ENCODE results near the gene GALNT15.

Gene GALNT15

GRCh38 chr3:16229681-16230080 lies 55.2 kb downstream of the GALNT15 start:
- DNase-seq (ENCODE audit: low spot score): no peak

DNA sequence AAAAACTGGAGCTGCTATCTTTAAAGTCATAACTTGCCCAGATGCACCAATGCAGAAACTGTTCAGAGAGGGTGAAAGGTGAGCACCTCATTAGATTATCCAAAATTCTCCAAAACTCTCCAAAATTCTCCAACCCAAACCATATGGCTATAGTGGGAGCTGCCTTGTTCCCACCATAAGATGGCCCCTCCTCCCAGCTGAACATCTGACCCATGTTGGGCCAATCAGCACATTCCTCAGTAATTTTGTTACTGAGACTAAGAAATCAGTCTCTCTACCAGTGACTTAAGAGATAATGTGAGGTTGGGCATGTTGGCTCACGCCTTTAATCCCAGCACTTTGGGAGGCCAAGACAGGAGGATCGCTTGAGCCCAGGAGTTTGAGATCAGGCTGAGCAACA lies 57.5 kb downstream of the GALNT15 start:
- no peak for DNase-seq (ENCODE audit: low spot score)

GRCh38 chr3:16233806-16234205 lies 59.3 kb downstream of the GALNT15 start:
- DNase-seq (ENCODE audit: low spot score): no peak

GRCh38 chr3:16234281-16234680 lies 59.8 kb downstream of the GALNT15 start:
- DNase-seq (ENCODE audit: low spot score): no peak

- DNase-seq (ENCODE audit: low spot score): no peak
These were observed 61.7 kb downstream of the GALNT15 start for GRCh38 chr3:16236030-16236639.

GRCh38 chr3:16236856-16237393 lies 62.4 kb downstream of the GALNT15 start:
- DNase-seq (ENCODE audit: low spot score): no peak

GRCh38 chr3:16239086-16239770 lies 64.7 kb downstream of the GALNT15 start:
- DNase-seq (ENCODE audit: low spot score): no peak

DNA sequence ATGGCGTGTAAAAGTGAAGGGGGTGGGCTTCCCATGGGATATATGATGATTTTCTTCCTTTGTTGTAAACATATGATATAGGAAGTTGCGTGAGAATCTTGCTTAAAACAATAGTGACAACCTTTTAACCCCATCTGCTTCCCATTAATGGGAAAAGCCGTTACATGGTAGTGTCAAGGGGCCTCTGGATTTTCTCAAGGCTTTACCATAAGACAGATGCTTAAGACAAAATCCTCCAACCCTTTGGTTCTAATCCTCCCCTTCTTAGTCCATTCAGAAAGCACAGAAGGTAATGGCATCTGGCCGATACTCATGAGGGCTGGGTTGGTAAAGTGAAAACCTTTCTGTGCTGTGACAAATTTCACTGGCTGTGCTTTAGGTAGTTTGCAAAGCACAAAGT lies 65.3 kb downstream of the GALNT15 start:
- DNase-seq (ENCODE audit: low spot score): no peak

DNA sequence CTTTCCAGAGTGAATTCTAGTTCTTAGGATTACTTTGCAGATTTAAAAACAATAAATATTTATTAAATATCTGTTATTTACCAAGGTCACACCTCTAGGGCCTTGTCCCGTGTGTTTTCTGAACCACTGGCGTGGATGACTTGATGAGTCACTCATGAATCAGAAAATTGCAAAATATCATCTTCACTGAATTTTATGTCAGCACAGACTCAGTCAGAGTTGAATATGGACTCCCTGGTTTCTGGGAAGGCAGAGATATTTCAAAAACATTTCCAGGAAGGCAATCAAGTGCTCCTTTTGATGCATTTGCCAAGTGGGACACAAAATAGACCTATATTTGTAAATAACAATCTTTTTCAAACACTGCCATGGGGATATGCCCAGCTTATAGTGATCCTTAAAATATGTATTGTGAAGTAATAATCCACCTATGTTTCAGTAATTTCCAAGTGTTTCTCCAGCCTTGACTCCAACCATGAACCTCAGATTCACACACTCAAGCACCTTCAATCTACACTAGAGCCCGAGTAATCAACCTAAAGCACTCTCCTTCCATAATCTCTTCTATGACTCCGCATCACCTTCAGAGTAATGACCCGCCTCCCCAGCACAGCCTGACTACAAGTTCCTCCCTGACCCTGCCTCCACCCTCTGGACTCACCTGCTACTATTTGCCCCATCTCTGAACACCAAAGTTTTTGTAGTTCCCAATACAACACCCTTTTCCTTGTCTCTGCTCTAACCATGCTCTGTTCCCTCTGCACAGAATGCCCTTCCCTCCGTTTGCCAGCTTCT lies 65.9 kb downstream of the GALNT15 start:
- no peak for DNase-seq (ENCODE audit: low spot score)

DNA sequence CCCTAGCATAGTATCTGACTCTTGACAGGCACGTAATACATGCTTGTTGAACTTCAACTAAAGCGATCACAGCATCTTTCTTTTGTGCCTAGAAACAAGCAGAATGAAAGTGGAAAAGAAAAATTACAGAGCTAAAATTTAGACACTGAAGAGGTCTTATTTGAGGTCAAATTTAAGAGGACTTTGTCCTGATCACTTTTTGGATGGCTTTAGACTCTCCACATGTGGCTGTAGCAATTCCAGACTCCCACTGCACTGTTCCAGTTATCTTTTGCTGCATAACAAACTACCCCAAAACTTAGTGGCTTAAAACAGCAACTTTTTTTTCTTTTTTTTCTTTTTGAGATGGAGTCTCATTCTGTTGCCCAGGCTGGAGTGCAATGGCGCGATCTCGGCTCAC lies 66.7 kb downstream of the GALNT15 start:
- no peak for DNase-seq (ENCODE audit: low spot score)

GRCh38 chr3:16242177-16242576 lies 67.7 kb downstream of the GALNT15 start:
- DNase-seq (ENCODE audit: low spot score): no peak

DNA sequence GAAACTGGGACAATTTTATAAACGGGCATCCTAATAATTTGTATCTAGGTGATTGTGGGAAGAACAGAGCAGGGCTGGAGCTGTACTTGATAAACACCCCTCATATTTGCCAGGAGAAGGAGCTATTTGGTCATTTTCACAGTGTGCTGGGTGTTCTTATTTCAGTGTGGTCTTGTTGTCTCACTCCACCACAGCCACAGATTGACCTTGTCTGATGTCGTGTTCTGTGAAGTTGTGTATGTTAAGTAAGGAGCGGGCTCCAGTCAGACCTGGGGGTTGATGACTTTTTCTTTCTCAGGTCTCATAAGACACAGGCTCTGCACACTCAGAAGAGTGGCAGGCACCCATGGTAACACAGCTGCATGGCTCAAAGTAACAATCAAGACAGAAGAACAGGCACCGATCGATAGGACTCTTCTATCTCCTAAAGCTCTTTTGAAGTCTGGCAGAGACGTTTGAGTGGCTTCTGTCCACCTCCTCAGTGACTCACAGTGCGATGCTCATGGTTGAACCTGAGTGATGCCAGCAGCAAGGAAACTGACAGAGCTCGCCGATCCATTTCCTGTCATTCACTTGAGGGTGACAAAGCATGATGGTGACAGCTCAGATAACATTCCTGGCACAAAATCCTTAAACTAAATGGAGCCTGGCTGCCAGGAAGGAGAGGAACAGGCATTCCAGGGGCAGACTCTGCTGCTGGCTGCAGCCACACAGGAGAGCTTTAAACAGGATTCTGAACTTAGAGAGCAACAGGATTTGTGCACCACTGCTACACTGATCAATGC lies 69.4 kb downstream of the GALNT15 start:
- no peak for DNase-seq (ENCODE audit: low spot score)

DNA sequence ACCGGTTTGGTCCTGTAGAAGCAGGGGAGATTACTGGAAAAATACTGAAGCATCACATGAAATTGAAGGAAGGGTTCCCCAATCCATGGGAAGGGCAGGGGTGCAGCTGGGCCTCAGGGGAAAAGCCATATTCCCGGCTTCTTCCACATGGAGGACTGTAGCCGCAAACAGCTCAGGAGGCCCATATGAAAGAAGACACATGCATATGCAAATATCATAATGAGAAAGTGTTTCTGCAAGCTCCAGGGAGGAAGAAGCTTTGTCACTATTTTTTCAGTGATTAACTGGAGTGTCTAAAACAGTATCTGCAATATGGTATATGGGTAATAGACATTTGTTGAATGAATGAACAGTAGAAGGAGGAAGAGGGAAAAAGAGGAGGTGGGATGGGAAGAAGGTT lies 71.1 kb downstream of the GALNT15 start:
- DNase-seq (ENCODE audit: low spot score): no peak

- DNase-seq (ENCODE audit: low spot score): peak; percentile 72
These were observed 73.0 kb downstream of the GALNT15 start for GRCh38 chr3:16247282-16248061.

DNA sequence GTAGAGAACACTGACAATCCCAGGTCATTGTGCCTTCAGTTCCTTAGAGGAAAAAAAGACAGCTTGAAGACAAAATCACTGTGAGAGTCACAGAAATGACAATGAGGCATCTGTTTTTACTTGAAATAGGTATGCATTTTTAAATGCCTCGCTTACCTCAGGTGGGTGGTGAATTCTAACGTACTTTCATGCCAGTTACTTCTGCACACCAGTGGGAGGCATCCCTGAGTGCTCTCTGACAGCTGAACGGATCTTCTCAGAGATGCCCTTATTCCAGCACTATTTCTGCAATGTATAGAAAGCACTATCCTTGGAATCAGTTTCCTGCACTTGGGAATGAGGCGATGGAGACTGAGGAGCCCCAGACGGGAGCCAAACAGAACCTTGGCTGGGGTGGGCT lies 74.1 kb downstream of the GALNT15 start:
- no peak for DNase-seq (ENCODE audit: low spot score)

DNA sequence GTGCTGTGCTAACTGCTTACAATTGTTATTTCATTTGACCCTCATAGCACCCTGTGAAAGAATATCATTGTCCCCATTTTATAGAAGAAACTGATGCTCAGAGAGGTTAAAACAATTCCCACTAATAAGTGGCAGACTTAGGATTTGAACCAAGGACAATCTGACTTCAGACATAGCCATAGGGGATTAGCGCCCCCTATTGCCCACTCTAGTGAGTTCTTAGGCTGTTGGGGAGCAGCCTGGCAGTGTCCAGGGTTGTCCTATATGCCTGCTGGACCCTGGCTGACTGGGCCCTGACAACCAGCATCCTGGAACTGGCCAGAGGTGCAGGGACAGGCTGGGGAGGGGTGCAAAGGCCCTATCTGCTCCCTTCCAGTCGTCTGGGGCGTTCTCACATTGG lies 74.9 kb downstream of the GALNT15 start:
- peak; percentile 49 for DNase-seq (ENCODE audit: low spot score)

DNA sequence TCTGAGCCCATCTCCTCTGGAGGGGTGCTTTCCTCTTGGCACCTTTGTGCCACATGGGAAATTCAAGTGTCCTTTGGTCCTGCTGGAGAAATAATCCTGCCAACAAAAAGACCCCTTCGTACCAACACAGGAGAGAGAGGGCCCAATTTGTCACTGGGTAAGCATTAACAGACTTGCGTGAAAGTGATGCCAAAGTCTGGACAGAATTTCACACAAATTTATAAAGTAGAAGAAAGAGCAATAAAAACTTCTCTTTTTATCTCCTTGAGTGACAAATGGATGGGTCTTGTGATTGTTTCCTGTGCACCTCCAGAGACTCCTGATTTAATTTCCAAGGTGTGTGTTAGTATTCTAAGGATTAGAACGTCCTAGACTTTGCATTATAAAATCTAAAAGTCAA lies 75.4 kb downstream of the GALNT15 start:
- no peak for DNase-seq (ENCODE audit: low spot score)

DNA sequence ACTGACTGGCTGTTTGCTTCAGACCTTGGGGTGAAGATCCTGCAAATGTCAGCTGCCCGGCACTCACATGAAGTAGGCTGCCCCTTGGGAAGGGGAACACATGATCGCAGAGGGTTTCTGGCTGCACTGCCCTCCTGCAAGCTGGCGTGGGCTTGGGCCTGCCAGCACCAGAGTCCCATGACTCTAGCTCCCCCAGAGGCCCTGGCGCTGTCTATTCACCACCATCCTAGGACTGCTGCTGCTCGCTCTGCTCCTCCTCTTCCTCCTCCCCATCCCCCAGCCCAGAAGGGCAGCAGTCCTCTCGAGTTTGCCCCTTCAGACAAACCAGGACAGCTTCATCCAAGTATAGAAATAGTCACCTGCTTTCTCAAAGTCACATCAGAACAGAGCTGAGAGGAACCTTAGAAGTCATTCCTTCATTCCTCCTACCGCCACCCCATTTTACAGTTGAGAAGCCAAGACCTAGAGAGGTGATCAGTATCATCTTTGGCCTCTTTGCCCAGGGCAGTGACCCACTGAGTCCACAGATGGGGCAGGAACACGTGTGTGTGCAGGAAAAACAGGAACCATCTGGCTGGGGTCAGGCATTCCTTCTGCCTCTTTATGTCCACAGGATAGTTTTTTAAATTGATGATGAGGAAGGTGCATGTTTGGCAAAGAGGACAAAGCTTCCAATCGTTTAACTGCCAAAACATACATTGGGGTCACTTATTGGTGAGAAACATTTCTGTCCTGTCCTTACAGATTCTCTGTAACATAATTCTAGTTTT lies 77.0 kb downstream of the GALNT15 start:
- DNase-seq (ENCODE audit: low spot score): no peak

DNA sequence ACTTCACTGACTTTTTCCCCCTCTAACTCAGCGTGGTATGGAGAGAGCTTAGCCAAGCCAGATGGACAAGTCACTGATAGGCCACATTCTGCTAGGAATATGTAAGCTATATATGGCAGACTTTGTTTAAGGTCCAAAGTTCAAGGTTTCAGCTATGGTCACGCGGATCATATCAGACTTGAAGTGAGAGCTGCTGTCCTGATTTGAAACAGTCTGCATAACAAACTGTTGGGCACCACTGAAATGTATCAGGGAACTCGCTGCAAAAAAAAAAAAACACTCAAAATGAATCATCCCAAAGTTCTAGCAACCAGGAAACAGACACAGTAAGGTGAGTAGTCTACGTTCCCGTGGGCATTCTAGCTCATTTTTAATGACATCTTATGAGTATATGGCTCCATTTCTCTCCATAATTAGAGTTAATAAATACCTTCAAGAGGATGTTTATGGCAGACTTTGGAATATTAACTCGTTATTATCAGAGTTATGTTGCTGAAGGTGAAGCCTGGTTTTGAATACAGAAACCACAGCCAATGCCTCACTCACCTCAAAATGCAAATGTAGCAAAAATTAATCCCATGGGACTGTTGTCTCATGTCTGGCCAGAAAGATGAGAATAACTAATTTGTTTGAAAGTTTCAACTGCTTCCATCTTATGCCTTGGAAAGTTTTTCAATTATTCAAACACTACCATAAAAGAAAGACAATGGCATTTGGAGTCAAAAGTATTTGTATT lies 77.9 kb downstream of the GALNT15 start:
- DNase-seq (ENCODE audit: low spot score): peak; percentile 56

DNA sequence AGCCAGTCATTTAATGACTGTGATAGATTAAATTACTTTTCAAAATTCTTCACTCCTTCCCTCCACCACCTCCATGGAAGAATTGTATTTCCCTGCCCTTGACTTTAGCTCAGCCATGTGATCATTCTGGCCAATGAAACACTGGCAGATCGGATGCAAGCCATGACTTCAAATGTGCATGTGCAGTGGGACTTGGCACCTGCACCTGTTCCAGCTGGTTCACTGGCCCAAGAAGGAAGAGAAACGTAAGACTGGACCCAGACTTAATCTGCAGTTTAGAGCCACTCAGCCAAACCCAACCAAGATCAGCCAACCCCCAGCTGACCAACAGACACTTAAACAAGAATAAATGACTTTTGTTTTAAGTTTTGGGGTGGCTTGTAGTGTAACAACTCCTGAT lies 78.5 kb downstream of the GALNT15 start:
- no peak for DNase-seq (ENCODE audit: low spot score)

Measured in HuH-7 (cell line).